Erythroblast (primary cell): ENCODE data around the gene CD93.

ENCODE experiments used
- GATA1 ChIP-seq: IDR thresholded peaks from 2 replicates; pipeline ENCODE4 v1.6.1; 2011; ENCODE audit warnings: low read depth, mild to moderate bottlenecking, control low read depth, low read length, moderate library complexity
- POLR2A ChIP-seq: IDR thresholded peaks from 2 replicates; pipeline ENCODE4 v1.6.1; 2011; ENCODE audit warnings: mild to moderate bottlenecking, low read length

- TF ChIP-seq POLR2A: no peak
- no peak for TF ChIP-seq GATA1
Observed at GRCh38 chr20:23097636-23098580, 11.8 kb upstream of the CD93 start.
